ENCODE results near the gene HSD11B1. TPM values are rescaled to one million over a fixed set of nuclear protein-coding genes. Genes with fewer than 3 reads are reported as not detected.
A peak's percentile ranks its signal among the peaks of the same experiment; 100 is the strongest.

Gene HSD11B1
- total and polyA plus RNA-seq, 4 donors: 0.09 to 488 (median 304) TPM

- Histone ChIP-seq H3K4me3 (ENCODE audit: low read depth in 1 of 3, low read length in 3 of 3) (no peak overlapping the region), H3K4me1 (ENCODE audit: control insufficient read depth in 4 of 4, insufficient read depth in 4 of 4, low read length in 3 of 4) (peaks cover 3 to 38% (median 29%) of the 10 kb centered on the region in 4 donors), H3K27ac (ENCODE audit: low read depth in 1 of 2, low read length in 2 of 2) (peak overlapping the region; percentile 77 to 78), H3K9me3 (ENCODE audit: control insufficient read depth in 4 of 4, low read length in 3 of 4) (no peaks in the 10 kb centered on the region), H3K36me3 (ENCODE audit: control insufficient read depth in 4 of 4, insufficient read depth in 3 of 4, low read depth in 1 of 4, low read length in 3 of 4) (peaks cover 0 to 7% (median 2%) of the 10 kb centered on the region in 4 donors), H3K9ac (ENCODE audit: low read depth in 1 of 2, low read length in 2 of 2) (peak overlapping the region in 1 of 2 donors; percentile 26), H3K27me3 (ENCODE audit: control insufficient read depth in 4 of 4, insufficient read depth in 4 of 4, low read length in 3 of 4) (no peaks in the 10 kb centered on the region)
- no peak for TF ChIP-seq SP1 (IDR thresholded peaks at IDR 0.05)
- TF ChIP-seq CTCF (IDR thresholded peaks at IDR 0.05; ENCODE audit: low read depth, low read length, missing input control): no peak
- no peak for TF ChIP-seq ZBTB33 (IDR thresholded peaks at IDR 0.05)
- TF ChIP-seq HNF4G (IDR thresholded peaks at IDR 0.05): no peak
- peak in 1 of 2 donors; percentile 16 for TF ChIP-seq HNF4A (conservative IDR thresholded peaks at IDR 0.05)
- TF ChIP-seq NR2F2 (IDR thresholded peaks at IDR 0.05): no peak
- TF ChIP-seq FOXA1 (IDR thresholded peaks at IDR 0.05): no peak
- TF ChIP-seq RXRA (IDR thresholded peaks at IDR 0.05): peak in 1 of 2 donors; percentile 21
- no peak for TF ChIP-seq GABPA (IDR thresholded peaks at IDR 0.05 in 1 of 2, conservative IDR thresholded peaks at IDR 0.05 in 1 of 2)
- TF ChIP-seq RAD21 (IDR thresholded peaks at IDR 0.05): peak in 1 of 2 donors; percentile 23
- no peak for TF ChIP-seq JUND (IDR thresholded peaks at IDR 0.05)
- TF ChIP-seq YY1 (IDR thresholded peaks at IDR 0.05): peak; percentile 51
- TF ChIP-seq FOXA2 (IDR thresholded peaks at IDR 0.05): no peak
- no peak for TF ChIP-seq TAF1 (conservative IDR thresholded peaks at IDR 0.05)
- TF ChIP-seq MAX (IDR thresholded peaks at IDR 0.05): no peak
- no peak for TF ChIP-seq EGR1 (IDR thresholded peaks at IDR 0.05; ENCODE audit: low read depth in 2 of 2)
- TF ChIP-seq ATF3 (IDR thresholded peaks at IDR 0.05): no peak
- TF ChIP-seq REST (IDR thresholded peaks at IDR 0.05): no peak
- WGBS: 38% methylated on average over 2 of the region's 2 CpGs
- DNase-seq (ENCODE audit: low spot score): no peak
Measured at GRCh38 chr1:209743145-209743482, 38.5 kb downstream of the HSD11B1 start.

Data from liver (tissue), 9 donors.